GM21423 (cell line): ENCODE measurements around the gene BABAM2.

ENCODE experiments used
- ATAC-seq: cut with Tn5 transposase; IDR thresholded peaks from one replicate; pipeline ENCODE4 v1.9.1; 2021; ENCODE audit warnings: mild to moderate bottlenecking, moderate library complexity; ENCODE audit not compliant: unreplicated experiment

Gene BABAM2

DNA sequence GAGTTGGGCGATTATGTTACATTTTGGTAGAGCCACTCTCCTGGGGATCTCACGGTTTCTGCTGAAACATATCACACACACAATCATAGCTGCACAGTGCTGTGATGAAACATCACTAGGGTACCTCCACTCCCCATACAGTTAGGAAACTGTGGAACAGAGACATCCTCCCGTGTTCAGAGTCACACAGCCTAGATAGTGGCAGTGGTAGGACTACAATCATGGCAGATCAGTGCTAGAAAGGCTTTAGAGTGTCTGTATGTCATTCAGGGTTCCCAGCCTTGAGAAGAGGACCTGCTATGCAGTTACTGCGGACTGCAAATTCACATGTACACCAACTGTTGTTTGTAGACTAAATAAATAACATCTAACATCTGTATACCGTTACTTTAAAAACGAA lies 291.8 kb downstream of the BABAM2 start:
- ATAC-seq, result no peak

- ATAC-seq, result no peak
Measured at GRCh38 chr2:28185153-28185552, 294.6 kb downstream of the BABAM2 start.

DNA sequence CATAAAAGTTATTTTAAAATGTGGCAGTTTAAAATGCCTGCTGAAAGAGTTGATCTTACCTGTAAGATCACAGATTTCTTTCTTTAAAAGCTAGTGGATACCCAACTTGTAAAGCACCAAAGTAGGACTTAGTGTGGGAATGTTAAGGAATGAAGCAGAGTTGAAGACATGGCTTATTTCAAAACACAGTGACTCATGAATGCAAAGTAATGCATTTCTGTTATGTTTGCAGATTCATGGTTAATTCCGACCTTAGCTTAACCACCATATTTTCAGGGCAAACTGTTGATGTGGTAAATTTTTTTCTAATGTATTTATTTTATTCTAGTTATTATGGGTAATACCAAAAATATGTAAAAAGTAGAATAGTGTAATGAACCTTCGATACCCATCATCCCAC lies 295.4 kb downstream of the BABAM2 start:
- no peak for ATAC-seq

GRCh38 chr2:28187186-28187585 lies 296.7 kb downstream of the BABAM2 start:
- ATAC-seq, result no peak

- ATAC-seq, result no peak
Measured at GRCh38 chr2:28188436-28188835, 297.9 kb downstream of the BABAM2 start.

DNA sequence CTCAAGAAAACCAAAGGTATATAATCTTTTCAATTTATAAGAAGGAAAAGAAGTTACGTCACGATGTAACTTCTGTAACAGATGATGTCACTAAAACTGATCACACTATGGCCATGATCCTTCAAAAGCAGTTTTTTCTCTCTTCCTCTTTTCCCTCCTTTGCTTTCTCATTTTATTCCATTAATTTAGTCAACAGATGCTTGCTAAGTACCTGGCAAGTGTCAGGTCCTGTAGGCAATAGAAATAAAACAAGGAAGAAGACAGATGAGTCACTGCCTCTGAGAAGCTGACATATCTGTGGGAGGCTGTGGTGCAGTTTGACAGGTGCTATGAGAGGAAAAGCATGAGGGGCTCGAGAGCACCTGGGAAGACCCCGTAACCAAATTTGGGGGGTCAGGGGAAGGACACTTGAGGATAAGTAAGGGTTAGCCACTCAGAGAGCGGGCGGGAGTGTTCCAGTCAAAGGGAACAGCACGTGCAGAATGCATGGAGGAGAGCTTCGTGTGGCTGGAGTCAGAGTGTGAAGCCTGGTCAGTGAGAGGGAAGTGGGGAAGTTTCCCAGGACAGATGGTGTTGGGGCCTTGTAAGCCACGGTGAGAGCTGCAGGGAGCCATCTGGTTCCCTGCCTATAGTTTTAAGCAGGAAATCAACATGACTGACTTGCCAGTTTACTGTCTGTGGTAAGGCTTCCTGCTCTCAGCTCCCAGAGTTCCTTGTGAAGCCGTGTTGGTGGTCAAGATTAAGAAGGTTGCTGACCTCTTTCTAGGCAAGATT lies 303.3 kb downstream of the BABAM2 start:
- ATAC-seq, result no peak

GRCh38 chr2:28199995-28200679 lies 309.6 kb downstream of the BABAM2 start:
- no peak for ATAC-seq

- ATAC-seq, result no peak
Measured at GRCh38 chr2:28201671-28202180, 311.2 kb downstream of the BABAM2 start.

DNA sequence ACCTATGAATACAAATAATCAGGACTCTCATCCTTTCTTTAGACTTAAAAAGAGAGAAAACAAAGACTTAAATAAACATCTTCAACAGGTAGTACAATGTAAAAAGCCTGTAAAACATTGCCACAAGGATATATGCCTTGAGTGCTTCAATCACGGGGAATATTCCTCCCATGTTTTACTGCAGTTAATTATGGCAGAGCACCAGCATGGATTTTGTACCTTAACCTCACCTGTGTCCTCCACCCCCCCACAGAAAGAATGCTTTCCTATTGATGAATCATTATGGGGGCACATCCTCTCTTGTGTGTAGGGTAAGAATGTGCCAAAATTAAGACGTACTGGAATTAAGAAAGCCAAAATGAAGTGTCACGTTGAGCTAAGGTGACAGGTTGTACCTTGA lies 312.2 kb downstream of the BABAM2 start:
- ATAC-seq, result no peak

DNA sequence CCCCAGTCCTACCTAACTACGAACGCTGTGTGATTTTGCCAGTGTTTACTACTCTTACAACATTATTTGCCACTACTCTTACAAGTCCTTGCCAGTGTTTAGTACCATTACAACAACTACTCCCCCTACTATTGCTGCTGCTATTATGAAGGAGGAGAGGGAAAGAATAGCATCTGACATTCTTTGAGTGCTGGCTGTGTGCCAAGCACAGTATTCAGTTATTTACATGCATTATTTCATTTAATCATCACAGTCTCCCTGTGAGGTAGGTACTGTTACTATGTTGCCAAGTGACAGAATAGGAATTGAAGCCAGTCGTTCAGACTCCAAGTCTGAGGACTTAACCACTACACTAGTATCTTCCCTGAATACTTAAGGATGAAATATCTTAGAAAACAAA lies 316.2 kb downstream of the BABAM2 start:
- ATAC-seq, result no peak

DNA sequence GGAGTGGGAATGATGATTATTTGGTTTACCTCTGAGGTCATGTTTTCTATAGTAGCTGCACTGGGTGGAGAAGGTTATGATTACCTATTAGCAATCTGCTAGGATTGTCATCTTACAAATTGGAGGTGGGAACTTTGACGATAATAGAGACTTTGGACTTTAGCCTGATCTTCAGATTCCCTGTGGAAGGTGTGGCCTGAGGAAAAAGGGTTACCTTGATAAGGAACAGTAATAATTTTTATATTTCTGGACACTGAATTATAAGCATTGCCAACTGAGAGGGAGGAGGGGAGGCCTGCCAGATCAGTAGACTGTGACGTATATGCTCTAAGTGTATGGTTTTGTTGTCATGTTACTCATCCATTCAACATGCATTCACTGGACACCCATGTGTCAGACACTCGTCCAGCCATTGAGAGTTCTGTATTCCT lies 318.7 kb downstream of the BABAM2 start:
- no peak for ATAC-seq

DNA sequence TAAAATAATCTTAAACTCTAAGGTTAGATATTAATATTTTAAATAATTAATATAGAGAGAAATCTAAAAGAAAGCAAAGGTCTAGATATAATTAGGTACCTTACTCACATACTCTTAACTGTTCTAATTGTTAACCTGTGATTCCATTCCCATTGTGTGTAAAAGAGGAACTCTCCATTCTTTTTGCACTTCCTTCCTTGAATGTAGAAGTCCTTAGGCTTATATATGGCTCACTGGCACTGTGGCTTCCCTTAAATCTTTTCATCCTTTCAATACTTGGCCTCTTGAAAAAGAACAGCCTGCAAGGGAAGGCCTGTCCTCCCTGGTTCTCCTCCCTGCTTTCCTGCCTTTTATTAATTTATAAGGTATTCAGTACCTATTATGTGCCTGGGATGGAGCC lies 319.3 kb downstream of the BABAM2 start:
- ATAC-seq, result no peak

GRCh38 chr2:28210535-28210934 lies 320.0 kb downstream of the BABAM2 start:
- no peak for ATAC-seq

DNA sequence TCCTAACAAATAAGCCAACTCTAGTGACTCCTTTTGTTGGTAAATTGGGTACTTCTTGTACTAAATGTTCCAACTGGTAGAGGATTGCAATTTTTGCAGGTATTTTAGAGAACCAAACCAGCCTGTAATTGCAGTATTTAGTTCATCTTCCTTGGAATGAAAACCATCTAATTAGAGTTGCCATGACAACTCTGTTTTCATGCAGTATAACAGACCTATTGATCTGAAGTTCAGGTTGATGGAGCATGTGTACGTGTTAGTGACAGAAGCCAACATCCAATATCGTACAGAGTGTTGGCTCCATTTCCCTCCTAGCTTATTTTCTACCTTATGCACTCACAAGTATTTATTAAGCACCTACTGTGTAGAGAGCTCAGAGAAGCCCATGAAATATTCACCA lies 325.8 kb downstream of the BABAM2 start:
- no peak for ATAC-seq

GRCh38 chr2:28217042-28217740 lies 326.7 kb downstream of the BABAM2 start:
- ATAC-seq, result no peak

DNA sequence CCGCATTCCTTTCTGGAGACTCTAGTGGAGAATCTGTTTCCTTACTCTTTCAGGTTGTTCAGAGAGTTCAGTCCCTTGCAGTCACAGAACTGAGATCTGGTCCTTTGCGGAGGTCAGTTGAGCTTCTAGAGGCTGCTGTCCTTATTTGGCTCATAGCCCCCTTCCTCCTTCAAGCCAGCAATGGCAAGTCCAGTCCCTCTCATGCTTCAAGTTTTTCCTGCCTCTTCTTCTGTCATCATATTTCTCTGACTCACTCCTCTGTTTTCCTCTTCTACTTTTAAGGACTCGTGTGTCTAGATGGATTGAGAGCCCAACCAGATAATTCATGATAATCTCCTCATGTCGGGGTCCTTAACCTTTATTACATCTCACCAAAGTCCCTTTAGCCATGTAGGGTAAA lies 328.6 kb downstream of the BABAM2 start:
- ATAC-seq, result no peak

DNA sequence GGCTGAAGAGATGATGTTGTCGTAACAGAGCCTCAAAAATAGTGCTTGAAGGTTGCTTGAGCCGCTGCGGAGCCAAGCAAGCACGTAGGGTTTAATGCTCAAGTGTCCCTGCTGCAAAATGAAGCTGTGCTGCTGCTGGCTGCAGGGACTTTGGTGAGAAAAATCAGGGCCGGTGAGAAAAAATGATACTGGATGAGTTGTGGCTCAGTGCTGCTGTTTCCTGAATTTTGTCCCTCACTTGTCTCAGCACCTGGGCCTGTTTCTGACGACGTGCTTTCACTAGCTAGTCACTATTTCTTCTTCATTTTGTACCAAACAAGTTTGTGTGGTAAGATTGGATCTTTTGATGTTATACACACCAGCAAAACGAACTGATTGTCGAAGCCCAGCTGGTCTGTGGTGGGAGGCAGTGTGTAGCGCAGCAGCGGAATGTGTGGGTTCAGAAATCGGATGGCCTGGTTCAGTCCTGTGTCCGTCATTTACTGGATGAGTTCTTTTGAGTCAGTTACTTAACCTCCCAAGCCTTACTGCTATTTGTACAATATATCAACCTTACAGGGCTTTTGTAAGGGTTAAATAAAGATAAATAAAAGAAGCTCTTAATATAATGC lies 329.3 kb downstream of the BABAM2 start:
- no peak for ATAC-seq

DNA sequence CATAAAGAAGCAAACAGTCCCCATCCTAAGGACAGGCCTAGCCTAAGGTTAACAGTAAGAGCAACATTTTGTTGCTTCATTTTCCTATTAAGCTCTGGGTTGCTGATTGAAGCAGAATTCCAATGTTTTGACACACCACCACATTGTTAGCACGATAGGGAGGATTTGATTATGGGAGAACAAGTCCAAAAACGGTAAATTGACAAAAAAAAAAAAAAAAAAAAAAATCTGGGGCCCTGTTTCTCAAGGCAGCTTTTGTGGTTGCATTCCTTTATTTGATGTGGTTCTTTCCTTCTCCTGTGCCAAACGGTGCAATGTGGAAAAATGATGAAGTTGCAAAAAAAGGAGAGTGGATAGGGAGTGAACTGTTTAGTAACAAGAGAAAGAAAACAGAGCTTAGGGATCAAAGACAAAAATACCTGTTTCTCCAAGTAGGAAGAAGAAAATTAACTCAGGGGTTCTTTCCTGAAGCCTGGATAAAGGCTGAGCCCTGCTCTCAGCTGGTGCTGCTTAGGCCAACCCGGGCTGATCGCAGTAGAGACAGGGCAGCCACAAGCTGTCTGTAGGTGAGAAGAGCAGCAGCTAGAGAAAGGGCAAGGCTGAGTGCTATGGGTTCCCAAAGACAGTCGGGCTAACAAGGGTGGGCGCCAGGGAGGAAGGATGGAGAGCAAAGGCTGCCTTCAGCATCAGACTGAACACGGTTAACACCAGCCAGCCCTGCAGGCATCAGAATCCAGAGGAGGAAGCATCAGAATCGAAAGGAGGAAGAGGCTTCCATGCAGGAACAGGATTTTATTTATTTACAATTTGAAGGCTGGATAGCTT lies 334.3 kb downstream of the BABAM2 start:
- ATAC-seq, result no peak

GRCh38 chr2:28225473-28226080 lies 335.0 kb downstream of the BABAM2 start:
- no peak for ATAC-seq

GRCh38 chr2:28226558-28226957 lies 336.0 kb downstream of the BABAM2 start:
- ATAC-seq, result no peak
